Hematopoietic multipotent progenitor cell treated with erythropoietin and hydrocortisone succinate and interleukin-3 and kit ligand, for 15 days (in vitro differentiated cells): Measurements from ENCODE around the gene SVOP.

Experiments used
- DNase-seq: peaks from one replicate; pipeline ENCODE4 v3.0.0-alpha.2; 2015; ENCODE audit warnings: low spot score

SVOP gene

DNA sequence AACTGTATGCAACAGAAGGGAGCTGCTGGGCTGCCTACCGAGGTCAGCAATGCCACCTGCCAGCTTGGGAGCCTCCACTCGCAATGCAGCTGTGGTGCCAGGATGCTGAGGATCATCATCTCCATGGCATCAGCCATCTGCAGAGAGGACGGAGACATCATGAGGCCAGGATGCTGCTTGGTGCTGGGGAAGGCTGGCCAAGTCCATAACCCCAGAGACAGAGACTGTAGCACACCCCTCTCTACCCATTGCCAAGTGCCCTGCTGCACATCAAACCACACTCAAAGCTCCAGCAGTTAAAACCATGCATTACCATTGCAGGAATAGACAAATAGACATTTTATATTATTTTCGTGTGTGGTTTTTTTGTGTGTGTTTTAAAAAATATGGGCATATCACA is 43.5 kb downstream of the SVOP start:
- DNase-seq: no peak

DNA sequence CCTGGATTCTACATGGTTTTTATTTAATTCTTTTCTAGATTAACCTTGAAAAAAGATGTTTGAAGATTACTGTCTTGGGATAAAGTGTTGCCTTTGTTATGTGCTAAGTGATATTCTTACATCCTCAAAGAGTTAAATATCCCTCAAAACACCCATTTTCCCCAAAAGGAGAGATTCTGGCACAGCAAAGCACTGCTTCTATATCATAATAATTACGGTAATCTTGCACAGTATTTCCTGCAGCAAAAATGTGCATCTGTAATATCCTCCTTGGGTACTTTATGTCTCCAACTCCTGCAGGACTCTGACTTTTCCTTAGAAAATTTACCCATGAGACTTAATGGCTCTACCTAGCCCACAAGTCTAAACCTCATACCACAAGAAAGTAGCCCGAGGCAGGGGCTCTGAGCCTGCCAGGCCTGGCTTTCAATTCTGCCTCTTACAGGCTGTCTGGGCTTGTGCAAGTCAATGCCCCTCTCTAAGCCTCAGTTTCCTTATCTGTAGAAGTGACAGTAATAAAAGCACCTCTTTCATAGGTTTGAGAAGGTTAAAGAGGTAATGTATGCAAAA is 45.8 kb downstream of the SVOP start:
- DNase-seq: no peak

DNA sequence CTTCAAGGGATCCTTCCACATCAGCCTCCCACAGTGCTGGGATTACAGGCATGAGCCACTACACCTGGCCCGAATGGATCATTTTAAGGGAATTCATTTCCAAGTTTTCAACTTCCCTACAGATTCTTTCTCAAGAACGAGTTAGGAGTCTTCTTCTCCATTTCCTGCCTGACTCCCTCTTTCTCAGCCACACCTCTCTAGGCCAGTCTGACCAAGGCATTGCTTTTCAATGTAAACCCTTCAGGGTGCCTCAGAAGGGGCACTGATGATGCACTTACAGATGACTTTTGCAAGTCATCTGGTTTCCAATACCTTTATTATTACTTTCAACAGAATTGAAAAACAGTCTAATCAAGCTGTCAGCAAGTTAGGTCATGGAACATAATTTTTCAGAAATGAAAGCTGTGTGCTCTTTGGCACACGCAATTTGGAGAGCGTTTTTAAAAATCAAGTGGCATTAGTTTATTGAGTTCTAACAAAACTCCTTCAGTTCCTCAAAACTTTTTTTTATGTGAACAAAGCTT is 47.2 kb downstream of the SVOP start:
- no peak for DNase-seq

DNA sequence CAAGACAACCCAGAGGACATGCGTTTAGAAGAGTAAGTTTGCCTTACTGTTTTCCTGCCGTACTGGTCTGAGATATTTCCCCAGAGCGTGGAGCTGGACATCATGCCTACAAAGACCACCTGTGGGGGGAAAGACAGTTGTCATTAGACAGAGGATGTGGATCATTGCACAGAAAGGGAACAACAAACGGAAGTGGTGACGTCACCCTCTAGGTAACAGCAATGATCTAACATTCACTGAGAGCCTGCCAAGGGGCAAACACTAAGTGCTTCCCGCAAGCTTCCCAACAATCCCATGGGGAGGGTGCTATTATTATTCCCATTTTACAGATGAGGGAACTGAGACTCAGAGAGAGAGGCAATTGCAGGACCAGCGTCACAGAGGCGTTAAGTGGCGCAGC is 48.5 kb downstream of the SVOP start:
- DNase-seq: no peak

DNA sequence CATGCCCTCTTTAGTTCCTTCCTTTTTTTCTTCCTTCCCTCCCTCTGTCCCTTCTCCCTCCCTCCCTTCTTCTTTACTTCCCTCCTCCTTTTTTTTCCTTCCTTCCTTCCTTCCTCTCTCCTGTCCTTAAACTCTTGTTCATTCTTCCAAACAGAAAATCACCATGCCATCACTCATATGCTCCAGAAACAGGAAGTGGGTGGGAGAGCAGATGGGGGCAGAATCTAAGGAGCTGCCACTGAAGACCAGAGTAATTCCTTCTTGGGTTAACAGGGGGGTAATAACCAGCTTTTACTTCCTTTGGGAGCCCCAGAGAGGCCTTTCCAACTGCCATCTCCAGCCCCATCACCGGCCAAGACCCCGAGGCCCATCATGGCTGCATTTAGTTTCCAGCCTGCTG is 51.2 kb downstream of the SVOP start:
- DNase-seq: no peak

DNA sequence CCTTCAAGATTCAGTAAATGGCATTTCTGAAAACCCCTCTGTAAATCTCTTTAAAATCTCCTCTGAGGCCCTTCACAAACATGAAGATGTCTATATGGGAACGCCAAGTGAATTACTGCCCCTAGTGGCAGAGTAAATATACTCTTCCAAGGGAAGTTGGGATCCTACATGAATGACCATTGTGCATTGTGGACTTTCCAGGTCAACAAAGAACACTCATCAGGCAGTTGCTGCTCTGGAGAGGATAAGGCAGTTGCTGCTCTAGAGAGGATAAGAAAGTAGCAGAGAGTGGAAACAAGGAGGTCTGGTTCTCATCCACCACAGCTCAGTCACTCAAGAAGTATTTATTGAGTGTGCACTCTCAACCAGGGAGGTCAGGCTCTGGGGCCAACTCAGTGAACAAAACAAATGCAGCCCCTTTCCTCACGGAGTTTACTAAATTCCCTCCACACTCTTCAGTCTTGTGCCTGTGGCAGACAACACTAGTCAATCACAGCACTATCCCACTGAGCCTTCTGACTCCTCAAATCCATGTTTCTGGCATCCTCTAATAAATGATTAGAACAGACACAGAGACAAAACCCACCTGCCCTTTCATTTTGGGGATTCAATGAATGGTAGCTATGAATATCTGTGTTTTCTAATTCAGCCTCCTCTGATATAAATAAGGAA is 52.9 kb downstream of the SVOP start:
- peak; percentile 7 for DNase-seq

DNA sequence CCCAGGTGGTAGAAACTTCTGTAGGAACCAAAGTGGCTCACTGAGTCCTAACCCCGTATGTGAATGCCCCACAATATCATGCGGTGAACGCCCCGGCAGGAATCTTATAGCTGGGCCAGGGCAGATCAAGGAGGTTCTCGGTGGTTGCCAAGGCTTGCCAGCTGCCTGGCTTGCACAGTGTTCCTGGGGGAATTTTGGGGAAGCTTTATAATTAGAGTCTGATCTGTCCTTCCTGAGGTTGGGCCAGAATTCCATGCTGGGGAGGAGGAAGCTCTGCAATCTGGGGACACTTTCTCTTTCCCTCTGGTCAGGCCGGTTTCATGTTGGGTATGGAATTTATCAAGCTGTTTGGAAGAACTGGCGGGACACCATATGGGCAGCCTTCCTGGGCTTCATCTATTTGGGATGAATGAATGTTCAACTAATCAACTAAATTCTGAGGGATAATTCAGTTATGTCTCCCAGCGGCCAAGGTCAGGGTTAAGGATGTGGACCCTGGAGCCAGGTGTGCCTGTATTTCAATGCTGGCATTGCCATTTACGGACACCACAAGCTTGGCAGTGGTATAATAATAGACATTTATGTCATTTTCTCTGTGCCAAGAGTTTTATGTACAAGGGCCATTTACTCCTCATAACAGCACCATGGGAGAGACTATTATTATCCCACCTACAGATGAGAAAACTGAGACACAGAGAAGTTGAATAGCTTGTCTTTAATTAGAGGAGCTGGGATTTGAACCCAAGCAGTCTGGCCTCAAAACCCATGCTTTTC is 54.3 kb downstream of the SVOP start:
- DNase-seq: no peak

DNA sequence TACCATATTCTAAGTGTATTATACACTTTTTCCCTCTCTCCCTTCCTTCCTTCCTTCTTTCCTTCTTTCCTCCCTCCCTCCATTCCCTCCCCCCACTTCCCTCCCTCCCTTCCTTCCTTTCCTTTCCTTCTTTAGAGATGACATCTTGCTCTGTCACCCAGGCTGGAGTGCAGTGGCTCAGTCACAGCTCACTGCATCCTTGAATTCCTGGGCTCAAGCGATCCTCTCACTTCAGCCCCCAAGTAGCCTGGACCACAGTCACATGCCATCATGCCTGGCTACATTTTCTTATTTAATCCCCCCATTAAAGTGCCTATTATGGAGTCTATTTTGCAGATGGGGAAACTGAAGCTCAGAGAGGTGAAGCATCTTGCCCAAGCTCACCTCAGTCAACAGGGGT is 55.0 kb downstream of the SVOP start:
- DNase-seq: no peak

DNA sequence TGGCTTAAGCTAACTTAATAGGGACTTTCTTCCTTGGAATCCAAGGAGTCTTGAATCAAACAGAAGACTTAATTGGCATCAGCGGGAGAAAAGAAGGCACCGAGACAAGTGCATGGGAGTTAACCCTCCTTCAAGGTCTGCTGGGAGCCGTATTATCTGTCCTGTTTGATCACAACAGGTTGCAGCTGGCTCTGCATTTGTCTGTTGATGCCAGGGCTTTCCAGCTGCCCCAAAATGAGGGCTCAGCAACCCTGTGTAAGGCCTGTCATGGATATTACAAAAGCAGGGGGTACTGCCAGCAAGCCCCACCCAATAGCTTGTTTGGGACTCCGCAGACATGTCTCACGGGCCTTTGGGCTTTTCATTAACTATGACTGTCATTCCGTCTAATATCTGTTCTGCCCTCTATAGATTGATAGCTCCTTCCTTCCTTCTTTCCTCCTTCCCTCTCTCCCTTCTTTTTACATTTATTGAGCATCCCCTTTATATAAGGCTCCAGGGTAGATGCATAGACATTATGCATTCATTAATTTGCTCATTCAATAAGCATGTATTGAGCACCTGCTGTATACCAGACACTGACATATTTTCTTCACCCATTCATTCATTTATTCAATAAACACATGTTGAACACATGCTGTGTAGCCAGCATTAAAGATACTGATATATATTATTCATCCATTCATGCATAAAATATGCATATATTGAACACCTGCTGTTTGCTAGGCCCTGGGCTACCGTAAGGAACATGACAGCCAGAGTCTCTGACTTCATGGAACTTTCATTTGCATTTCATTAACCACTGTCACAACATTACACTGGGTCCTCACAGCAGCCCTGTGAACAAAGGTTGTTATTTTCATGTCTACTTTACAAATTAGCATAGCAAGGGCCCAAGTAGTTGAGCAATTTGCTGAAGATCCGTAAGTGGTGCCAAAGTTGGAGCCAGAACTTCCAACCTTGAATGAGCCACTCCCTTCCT is 56.2 kb downstream of the SVOP start:
- no peak for DNase-seq

DNA sequence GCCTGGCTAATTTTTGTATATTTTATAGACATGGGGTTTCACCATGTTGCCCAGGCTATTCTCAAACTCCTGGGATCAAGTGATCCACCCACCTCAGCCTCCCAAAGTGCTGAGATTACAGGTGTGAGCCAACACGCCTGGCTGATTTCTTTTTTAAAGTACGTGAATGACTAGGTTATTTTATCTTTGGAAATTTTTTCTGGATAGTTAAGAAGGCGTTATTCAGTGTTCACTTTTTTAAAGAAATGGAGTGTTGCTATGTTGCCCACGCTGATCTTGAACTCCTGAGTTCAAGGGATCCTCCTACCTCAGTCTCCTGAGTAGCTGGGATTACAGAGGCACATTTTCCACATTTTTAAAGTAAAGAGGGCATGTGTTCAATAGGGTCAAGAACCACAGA is 58.6 kb downstream of the SVOP start:
- DNase-seq: no peak

DNA sequence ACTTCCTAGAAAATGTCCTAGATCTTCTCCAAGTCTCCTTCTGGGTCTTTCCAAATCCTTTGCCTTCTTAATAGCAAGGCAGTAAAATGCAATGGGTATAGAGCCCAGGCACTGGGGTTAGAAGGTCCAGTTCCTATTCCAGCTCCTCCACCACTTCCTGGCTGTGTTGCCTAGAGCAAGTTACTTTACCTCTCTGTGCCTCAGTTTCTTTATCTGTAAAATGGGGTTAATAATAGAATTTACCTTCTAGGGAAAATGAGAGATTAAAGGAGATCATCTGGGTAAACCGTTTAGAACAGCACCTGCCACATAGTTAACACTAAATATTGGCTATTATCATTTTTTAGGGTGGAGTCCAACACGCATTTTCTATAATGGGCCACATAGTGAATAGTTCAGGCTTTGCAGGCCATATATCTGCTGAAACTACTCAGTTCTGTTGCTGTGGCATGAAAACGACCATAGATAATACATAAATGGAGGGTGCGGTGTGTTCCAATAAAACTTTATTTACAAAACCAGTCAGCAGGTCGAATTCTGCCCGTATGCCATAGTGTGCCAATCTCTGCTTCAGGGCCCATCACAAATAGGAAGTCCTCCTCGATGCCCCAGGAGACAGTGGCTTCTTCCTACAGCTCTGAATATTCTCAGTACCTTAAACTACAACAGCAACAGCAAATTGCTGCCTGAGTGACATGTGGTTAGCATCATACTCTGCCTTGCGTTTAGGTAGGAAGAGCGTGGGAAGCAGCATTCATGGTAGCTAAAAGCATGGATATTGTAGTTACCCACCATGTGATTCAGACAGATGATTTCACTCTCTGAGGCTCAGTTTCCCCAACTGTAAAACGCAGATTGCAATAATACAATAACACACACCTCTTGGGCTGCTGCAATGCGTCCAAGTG is 60.9 kb downstream of the SVOP start:
- DNase-seq: no peak

DNA sequence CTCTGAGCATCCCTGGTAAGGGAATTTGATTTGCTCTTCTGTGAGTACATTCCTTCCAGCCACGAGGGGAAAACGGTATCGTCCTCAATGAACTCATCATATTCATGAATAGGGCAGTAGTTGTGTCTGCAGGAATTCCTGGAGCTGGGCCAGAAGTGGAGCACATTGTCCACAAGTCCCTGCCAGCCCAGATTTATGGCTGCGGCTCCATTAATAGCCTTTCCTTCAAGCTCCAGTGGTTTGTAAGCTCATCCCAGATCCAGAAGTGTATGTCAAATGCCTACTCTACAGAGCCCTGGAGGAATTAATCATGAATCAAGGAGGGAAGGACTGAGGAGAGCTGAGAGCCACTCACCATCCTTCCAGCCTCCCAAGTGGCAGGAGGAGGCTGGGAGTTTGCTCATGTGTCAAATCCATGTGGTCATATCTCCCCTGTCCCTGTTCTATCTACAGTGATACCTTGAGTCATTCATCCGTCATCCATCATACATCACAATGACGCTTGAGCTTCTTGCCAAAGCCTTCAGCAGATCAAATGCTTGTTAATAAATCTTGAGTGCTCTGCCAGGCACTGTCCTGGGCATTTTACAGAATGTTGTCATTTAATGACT is 65.5 kb downstream of the SVOP start:
- no peak for DNase-seq

DNA sequence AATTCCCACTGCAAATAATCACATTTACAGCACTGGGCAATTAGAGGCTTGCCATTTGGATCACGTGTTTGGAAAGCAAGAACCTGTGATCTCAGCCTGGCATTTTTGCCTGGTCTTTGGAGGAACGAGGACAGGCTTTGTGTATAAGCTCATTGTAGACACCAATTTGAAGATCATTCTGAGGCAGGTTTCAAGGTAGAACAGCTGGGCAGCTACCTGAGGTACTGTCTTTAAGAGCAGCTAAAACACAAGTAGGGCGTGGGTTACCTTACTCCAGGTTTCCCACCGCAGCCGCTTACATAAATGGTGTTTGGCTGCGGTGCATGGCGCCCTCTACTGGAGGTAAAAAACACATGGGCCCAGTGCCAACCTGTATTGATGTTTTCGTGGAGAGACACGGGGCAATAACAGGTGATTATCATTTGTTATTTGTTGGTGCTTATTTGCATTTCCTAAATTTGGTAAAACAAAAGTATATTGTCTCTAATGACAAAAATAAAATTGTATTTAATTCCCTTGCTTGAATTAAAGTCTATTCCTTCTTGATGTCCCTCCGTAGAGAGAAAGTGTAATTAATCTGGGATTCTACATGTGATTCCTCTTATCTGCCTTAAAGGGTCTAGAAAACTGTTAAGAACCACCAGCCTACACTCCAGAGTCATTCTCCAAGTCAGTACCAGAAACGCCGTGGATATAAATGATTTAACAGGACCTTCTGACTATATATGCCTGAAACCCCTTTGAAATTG is 69.7 kb downstream of the SVOP start:
- peak; percentile 73 for DNase-seq

DNA sequence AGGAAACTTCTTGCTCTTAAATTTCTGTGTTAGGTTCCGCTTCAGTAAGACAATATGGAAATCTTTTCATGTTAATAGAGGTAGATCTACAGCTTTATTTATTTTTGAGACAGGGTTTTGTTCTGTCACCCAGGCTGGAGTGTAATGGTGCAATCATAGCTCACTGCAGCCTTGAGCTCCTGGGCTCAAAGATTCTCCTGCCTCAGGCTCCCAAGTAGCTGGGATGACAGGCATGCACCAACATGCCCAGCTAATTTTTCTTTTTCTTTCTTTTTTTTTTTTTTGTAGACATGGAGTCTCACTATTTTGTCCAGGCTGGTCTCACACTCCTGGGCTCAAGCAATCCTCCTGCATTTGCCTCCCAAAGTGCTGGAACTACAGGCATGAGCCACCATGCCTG is 70.9 kb downstream of the SVOP start:
- no peak for DNase-seq

DNA sequence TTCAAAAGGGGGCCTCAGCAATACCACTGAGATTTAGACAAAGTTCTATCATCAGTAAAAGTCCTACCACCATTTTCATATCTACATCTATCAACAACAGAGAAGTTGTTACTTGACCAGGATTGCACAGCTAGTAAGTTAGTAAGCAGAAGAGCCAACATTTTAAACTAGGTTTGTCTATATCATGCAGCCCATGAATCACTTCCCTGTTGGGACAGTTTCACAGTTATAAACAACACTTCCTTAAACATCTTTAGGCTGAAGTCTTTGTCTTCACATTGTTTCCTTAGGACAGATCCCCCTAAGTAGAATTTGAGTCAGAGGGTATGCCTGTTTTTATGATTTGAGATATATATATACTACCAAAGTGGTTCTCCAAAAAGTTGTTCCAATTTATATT is 72.5 kb downstream of the SVOP start:
- no peak for DNase-seq

DNA sequence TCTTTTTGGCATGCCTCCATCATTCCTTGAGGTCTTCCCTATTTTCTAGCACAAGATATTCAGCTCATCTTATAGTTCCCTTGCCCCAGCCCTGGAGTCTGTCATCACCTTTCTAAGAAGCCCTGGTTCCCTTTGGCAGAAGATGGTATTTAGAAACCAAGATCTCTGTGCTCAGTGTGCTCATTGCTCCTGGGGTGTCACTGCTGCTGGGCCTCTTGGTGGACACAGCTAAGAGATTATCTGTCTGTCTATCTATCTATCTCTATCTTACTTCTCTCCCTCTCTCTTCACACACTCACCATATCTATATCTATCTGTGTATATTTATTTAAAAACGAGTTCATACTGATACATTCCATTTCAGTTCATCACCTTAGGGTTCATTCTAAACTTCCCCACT is 73.8 kb downstream of the SVOP start:
- DNase-seq: no peak

DNA sequence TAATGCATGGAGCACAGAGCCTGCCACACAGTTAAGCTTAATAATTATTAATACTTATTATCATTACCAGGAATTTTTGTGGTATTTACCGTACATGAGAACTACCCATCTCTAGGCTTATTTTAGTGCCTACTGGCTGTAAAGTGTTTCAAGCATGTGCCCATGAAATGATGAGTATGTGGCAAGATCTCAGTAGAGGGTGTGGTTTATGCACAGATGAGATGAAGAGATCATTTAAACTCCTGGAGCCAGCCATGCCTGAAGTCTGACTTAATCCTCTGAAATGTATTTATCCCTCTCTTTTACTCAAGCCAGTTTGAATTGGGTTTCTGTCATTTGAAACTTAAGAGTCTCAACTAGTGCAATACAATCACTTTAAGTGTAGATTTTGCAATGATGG is 80.7 kb downstream of the SVOP start:
- DNase-seq: no peak

DNA sequence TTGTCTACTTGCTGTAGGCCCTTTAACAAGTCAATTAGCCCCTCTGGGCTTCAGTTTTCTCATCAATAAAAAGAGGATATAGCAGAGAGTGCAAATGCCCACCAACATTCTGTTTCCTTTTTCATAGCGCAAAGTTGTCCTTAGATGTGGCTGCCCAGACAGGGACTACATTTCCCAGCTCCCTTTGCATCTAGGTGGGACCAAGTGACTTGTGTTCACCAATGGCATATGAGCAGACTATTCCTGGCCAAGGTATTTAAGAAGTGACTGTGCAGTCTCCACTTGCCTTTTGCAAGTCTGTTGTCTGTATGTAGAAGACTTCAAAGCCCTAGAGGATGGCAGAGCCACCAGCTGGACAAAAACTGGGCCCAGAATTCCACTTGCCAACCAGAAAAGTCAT is 81.3 kb downstream of the SVOP start:
- DNase-seq: no peak

DNA sequence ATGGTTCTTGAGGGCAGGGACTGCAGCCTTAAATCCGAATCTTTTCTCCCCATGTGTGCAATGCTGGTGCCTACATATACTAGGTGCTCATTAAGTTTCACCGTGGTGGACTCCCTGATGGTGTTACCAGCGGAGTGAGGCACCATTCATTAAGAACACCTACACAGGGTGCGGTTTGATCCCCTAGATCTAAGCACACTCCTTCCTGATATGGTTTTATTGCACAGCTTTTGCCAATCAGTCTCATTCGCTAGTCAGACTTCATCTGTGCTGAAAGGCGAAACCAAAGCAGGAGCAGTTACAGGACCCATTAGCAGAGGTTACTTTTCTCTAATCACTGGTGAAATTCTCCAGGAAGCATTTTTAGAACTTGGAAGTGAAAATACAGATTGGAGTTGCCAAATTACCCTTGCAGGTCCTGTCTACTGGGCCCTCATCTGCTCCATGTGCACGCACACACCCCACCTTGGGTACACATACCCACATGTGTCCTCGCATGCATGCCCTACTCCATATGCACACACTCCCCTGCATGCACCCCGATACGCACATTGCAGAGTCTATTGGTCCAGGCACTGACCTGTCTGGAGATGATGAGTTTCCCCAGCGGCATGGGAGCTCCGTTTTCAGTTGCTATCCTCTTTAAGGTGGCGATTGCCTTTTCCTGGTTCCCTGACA is 82.5 kb downstream of the SVOP start:
- DNase-seq: no peak
